Right renal pelvis (tissue), 4 donors: ENCODE results near the gene ZNF462. TPM values are rescaled to one million over a fixed set of nuclear protein-coding genes. Genes with fewer than 3 reads are reported as not detected.
A peak's percentile ranks its signal among the peaks of the same experiment; 100 is the strongest.

Experiments used
- DNase-seq, 4 donors: peaks; one replicate each; pipeline ENCODE4 v3.0.0-alpha.2; 2013; ENCODE audit warnings: low read depth in 4 of 4, low spot score in 3 of 4, missing footprints in 1 of 4
- polyA plus RNA-seq, 4 donors: library from polyadenylated mRNA; unstranded; fragments of 120-200 nt; gene quantifications; one replicate each; pipeline ENCODE4 v1.2.1, GENCODE V29; 2013; ENCODE audit not compliant: insufficient read length in 4 of 4

ZNF462 gene
- polyA plus RNA-seq, 4 donors = 20.0 to 25.1 (median 21.1) TPM

- DNase-seq = peak in 2 of 4 donors; percentile 8
Measured at GRCh38 chr9:106920701-106921283, 57.8 kb downstream of the ZNF462 start.

- DNase-seq = peak; percentile 27 to 52 (median 34)
Measured at GRCh38 chr9:106921341-106921899, 58.5 kb downstream of the ZNF462 start.

- no peak for DNase-seq
Measured at GRCh38 chr9:106922026-106922425, 59.1 kb downstream of the ZNF462 start.

GRCh38 chr9:106925392-106925791 is 62.4 kb downstream of the ZNF462 start:
- DNase-seq = no peak

- no peak for DNase-seq
Measured at GRCh38 chr9:106927916-106928315, 65.0 kb downstream of the ZNF462 start.

GRCh38 chr9:106928350-106928749 is 65.4 kb downstream of the ZNF462 start:
- no peak for DNase-seq

- DNase-seq = no peak
Measured at GRCh38 chr9:106929471-106930177, 66.7 kb downstream of the ZNF462 start.

- DNase-seq = peak in 1 of 4 donors; percentile 12
Measured at GRCh38 chr9:106930477-106930876, 67.5 kb downstream of the ZNF462 start.

- DNase-seq = no peak
Measured at GRCh38 chr9:106931466-106931865, 68.5 kb downstream of the ZNF462 start.

- DNase-seq = no peak
Measured at GRCh38 chr9:106932178-106932577, 69.2 kb downstream of the ZNF462 start.

GRCh38 chr9:106932675-106933074 is 69.7 kb downstream of the ZNF462 start:
- no peak for DNase-seq

- DNase-seq = no peak
Measured at GRCh38 chr9:106933470-106933869, 70.5 kb downstream of the ZNF462 start.

GRCh38 chr9:106934442-106935238 is 71.7 kb downstream of the ZNF462 start:
- DNase-seq = no peak

- DNase-seq = no peak
Measured at GRCh38 chr9:106936680-106937079, 73.7 kb downstream of the ZNF462 start.

GRCh38 chr9:106941916-106942315 is 79.0 kb downstream of the ZNF462 start:
- no peak for DNase-seq

GRCh38 chr9:106945727-106946660 is 83.0 kb downstream of the ZNF462 start:
- DNase-seq = no peak

GRCh38 chr9:106947106-106947900 is 84.3 kb downstream of the ZNF462 start:
- no peak for DNase-seq

- DNase-seq = no peak
Measured at GRCh38 chr9:106953174-106953573, 90.2 kb downstream of the ZNF462 start.

- DNase-seq = no peak
Measured at GRCh38 chr9:106954558-106954957, 91.6 kb downstream of the ZNF462 start.
